Glutamatergic neuron (in vitro differentiated cells): Measurements from ENCODE around the gene PRPF6. TPM values are rescaled to one million over a fixed set of nuclear protein-coding genes. Genes with fewer than 3 reads are reported as not detected.
A peak's percentile ranks its signal among the peaks of the same experiment; 100 is the strongest.

Source experiments
- DNase-seq: peaks from one replicate; pipeline ENCODE4 v3.0.0; 2022
- H3K27ac Mint-ChIP-seq: one replicate; pipeline ENCODE4 v1.8.0; 2020; ENCODE audit warnings: mild to moderate bottlenecking, mixed read lengths, inconsistent platforms; ENCODE audit not compliant: unreplicated experiment
- H3K27me3 Mint-ChIP-seq: one replicate; pipeline ENCODE4 v1.8.0; 2020; ENCODE audit warnings: mild to moderate bottlenecking, moderate library complexity, mixed read lengths, inconsistent platforms; ENCODE audit not compliant: unreplicated experiment
- H3K36me3 Mint-ChIP-seq: one replicate; pipeline ENCODE4 v1.8.0; 2020; ENCODE audit warnings: mild to moderate bottlenecking, mixed read lengths, inconsistent platforms; ENCODE audit not compliant: unreplicated experiment
- H3K4me1 Mint-ChIP-seq: one replicate; pipeline ENCODE4 v1.8.0; 2020; ENCODE audit warnings: mild to moderate bottlenecking, low read depth, mixed read lengths, inconsistent platforms; ENCODE audit not compliant: unreplicated experiment
- H3K4me3 Mint-ChIP-seq: one replicate; pipeline ENCODE4 v1.8.0; 2020; ENCODE audit warnings: mild to moderate bottlenecking, mixed read lengths, inconsistent platforms; ENCODE audit not compliant: unreplicated experiment
- H3K9me3 Mint-ChIP-seq: one replicate; pipeline ENCODE4 v1.8.0; 2020; ENCODE audit warnings: mild to moderate bottlenecking, moderate library complexity, mixed read lengths, inconsistent platforms; ENCODE audit not compliant: unreplicated experiment
- CTCF ChIP-seq: fragments of 200-600 bp; sonication (generic); IDR thresholded peaks from one replicate; pipeline ENCODE4 v1.5.0; 2021; ENCODE audit not compliant: partially characterized antibody, unreplicated experiment
- total RNA-seq: library from RNA; stranded (reverse); fragmentation: NEBNext Ultra II Directional; extraction: Animal tissue kit (Norgen Biotek cat#: 25700); gene quantifications from one replicate; pipeline ENCODE4 v1.2.1, GENCODE V29; 2021; ENCODE audit not compliant: unreplicated experiment

PRPF6 gene
- total RNA-seq, 1 donor from 2014 or later = 60.9 TPM

- peaks cover 3% of the 10 kb centered on the region for H3K27me3 Mint-ChIP-seq
- H3K9me3 Mint-ChIP-seq = no peaks in the 10 kb centered on the region
- no peak overlapping the region for H3K4me3 Mint-ChIP-seq
- TF ChIP-seq CTCF = no peak
- peak; percentile 7 for DNase-seq
- H3K4me1 Mint-ChIP-seq = no peaks in the 10 kb centered on the region
- no peaks in the 10 kb centered on the region for H3K36me3 Mint-ChIP-seq
- no peak overlapping the region for H3K27ac Mint-ChIP-seq
Measured at GRCh38 chr20:63966172-63966943, 14.6 kb upstream of the PRPF6 start.

DNA sequence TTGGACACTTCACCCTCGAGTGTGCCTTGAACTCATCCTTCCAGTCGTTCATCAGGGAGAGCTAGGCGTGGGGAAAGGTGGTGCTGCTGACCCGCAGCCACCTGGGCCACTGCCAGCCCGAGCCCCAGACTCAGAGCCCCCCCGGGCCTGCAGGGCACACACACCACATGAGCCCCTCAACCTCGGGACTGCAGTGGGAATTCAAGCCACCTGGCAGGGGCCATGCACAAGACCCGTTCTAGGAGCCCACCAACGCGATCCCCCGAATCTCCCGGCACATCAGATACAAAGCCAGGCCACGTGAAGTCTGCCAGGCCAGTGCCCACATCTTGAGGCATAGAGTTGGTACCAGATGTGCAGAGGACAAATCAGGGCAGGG is 14.0 kb upstream of the PRPF6 start:
- no peak overlapping the region for H3K27ac Mint-ChIP-seq
- H3K36me3 Mint-ChIP-seq = no peaks in the 10 kb centered on the region
- H3K9me3 Mint-ChIP-seq = no peaks in the 10 kb centered on the region
- TF ChIP-seq CTCF = no peak
- no peaks in the 10 kb centered on the region for H3K4me1 Mint-ChIP-seq
- peaks cover 6% of the 10 kb centered on the region for H3K27me3 Mint-ChIP-seq
- DNase-seq = no peak
- H3K4me3 Mint-ChIP-seq = no peak overlapping the region

DNA sequence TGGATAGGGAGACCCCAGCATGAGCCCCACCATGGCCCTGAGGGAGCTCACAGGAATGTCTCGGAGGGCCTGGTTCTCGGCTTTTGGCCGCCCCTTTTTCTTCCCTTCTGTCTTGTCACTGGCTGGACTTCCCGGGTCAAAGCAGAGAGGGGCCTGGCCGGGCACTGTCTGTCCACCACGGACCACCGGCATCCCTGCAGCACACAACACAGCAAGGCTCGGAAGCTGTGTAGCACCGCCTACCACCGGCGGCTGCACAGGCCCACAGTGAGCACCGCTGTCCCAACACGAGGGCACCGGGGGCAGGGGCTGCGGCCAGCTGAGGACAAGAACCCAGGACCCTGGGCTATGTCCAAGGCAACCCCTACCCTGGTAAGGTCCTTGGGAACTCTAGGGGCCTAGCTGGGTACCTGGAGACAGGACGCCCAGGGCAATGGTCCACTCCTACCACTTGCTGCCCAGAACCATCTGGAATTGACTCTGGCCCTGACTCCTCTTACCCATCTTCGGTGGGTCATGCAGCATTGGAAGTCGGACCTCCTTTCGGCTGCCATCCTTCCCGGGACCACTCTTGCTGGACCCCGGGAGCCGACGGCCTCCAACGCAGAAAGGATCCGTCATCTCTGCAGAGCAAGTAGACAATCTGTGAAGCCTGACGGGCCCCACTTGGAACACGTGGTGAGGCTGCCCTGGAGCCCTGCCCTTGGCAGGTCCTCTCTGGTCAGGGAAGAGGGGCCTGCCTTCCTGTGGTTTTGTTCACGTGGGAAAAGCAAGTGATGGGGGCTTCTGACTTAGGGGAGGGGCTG is 13.4 kb upstream of the PRPF6 start:
- H3K4me1 Mint-ChIP-seq = no peaks in the 10 kb centered on the region
- no peak for TF ChIP-seq CTCF
- no peaks in the 10 kb centered on the region for H3K9me3 Mint-ChIP-seq
- H3K4me3 Mint-ChIP-seq = no peak overlapping the region
- H3K27ac Mint-ChIP-seq = no peak overlapping the region
- H3K36me3 Mint-ChIP-seq = no peaks in the 10 kb centered on the region
- peaks cover 6% of the 10 kb centered on the region for H3K27me3 Mint-ChIP-seq
- DNase-seq = peak; percentile 10

GRCh38 chr20:63968136-63968927 is 12.6 kb upstream of the PRPF6 start:
- Mint-ChIP-seq H3K27ac (no peak overlapping the region), H3K36me3 (no peaks in the 10 kb centered on the region), H3K9me3 (peaks cover under 1% of the 10 kb centered on the region), H3K4me3 (peak overlapping the region; percentile 79), H3K27me3 (peaks cover 7% of the 10 kb centered on the region), H3K4me1 (peaks cover 3% of the 10 kb centered on the region)
- peak; percentile 10 for DNase-seq
- TF ChIP-seq CTCF = no peak
